ENCODE results near the gene ERBB4. TPM values are rescaled to one million over a fixed set of nuclear protein-coding genes. Genes with fewer than 3 reads are reported as not detected.

Gene ERBB4
- total RNA-seq, 1 donor from 2014 or later, result 1.2 TPM

DNA sequence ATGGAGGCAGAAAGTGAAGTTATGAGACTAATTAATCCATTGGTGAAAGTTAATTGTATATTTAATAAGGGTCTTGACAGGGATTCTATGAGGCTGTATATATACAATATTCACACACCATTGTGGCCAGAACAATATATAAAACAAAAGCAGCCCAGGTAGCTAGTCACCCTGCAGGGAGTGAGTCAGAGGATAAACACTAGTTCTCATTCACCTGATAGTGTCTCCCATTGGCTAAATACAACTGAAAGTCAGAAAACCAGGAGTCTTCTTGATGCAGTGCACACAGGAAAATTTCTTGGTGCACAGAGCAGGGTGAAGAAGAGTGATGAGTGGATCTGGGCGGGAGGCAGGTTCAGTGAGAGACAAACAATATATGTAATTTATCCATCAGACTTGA, 465.2 kb downstream of the ERBB4 start:
- H3K9me3 Mint-ChIP-seq (ENCODE audit: unreplicated experiment), result no peaks in the 10 kb centered on the region
- Histone ChIP-seq H3K36me3 (ENCODE audit: insufficient read depth, low read length) (no peaks in the 10 kb centered on the region), H4K20me1 (ENCODE audit: insufficient read depth, low read length) (no peaks in the 10 kb centered on the region), H3K4me2 (ENCODE audit: low read length) (no peak overlapping the region), H3K27ac (ENCODE audit: low read depth, low read length) (no peak overlapping the region), H2AFZ (ENCODE audit: low read depth, low read length) (no peak overlapping the region), H3K27me3 (ENCODE audit: insufficient read depth, low read length) (no peaks in the 10 kb centered on the region), H3K4me3 (ENCODE audit: insufficient read depth, low read depth, low read length) (no peak overlapping the region), H3K9ac (ENCODE audit: low read length) (no peak overlapping the region), H3K4me1 (ENCODE audit: insufficient read depth, low read length) (no peaks in the 10 kb centered on the region), H3K9me3 (ENCODE audit: insufficient read depth, low read depth, low read length) (no peaks in the 10 kb centered on the region), H3K79me2 (ENCODE audit: insufficient read depth, low read length) (no peaks in the 10 kb centered on the region)
- TF ChIP-seq EZH2 (IDR thresholded peaks at IDR 0.05; ENCODE audit: insufficient read depth, low read length) (no peak), CTCF (IDR thresholded peaks at IDR 0.05; ENCODE audit: insufficient read depth, low read depth, low read length) (no peak)
- H3K27ac Mint-ChIP-seq (ENCODE audit: unreplicated experiment), result no peak overlapping the region
- no peaks in the 10 kb centered on the region for H3K36me3 Mint-ChIP-seq (ENCODE audit: low read depth, unreplicated experiment)
- no peak overlapping the region for H3K4me3 Mint-ChIP-seq (ENCODE audit: unreplicated experiment)
- H3K27me3 Mint-ChIP-seq (ENCODE audit: low read depth, unreplicated experiment), result no peaks in the 10 kb centered on the region
- DNase-seq (ENCODE audit: low read depth), result no peak
- FAIRE-seq, result no peak
- H3K4me1 Mint-ChIP-seq (ENCODE audit: low read depth, unreplicated experiment), result peaks cover 6% of the 10 kb centered on the region

DNA sequence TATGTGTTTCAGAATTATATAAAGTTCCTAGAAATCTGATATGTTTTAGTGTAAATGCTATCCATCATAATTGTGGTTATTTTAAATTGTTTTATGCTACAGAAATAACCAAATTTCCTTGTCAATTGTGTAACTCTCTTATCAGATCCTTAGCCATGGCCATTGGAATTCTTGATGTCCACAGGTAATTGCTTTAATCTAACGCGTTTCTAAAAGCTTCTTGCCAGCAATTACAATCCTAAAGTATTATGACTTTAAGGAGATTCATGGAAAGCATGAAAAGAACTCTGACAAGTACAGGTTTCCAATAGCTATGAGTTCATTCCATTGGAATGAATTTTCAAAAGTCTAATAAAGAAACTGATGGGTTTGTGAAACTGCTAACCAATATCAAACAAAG, 472.1 kb downstream of the ERBB4 start:
- H3K9me3 ChIP-seq (ENCODE audit: insufficient read depth, low read depth, low read length), result no peaks in the 10 kb centered on the region
- H2AFZ ChIP-seq (ENCODE audit: low read depth, low read length), result no peak overlapping the region
- no peak overlapping the region for H3K4me2 ChIP-seq (ENCODE audit: low read length)
- no peaks in the 10 kb centered on the region for H3K4me1 ChIP-seq (ENCODE audit: insufficient read depth, low read length)
- no peak overlapping the region for H3K4me3 ChIP-seq (ENCODE audit: insufficient read depth, low read depth, low read length)
- DNase-seq (ENCODE audit: low read depth), result peak; percentile 10
- H3K27ac ChIP-seq (ENCODE audit: low read depth, low read length), result no peak overlapping the region
- H3K4me1 Mint-ChIP-seq (ENCODE audit: low read depth, unreplicated experiment), result peaks cover 12% of the 10 kb centered on the region
- no peaks in the 10 kb centered on the region for H3K9me3 Mint-ChIP-seq (ENCODE audit: unreplicated experiment)
- no peaks in the 10 kb centered on the region for H3K79me2 ChIP-seq (ENCODE audit: insufficient read depth, low read length)
- no peaks in the 10 kb centered on the region for H3K27me3 Mint-ChIP-seq (ENCODE audit: low read depth, unreplicated experiment)
- TF ChIP-seq EZH2 (IDR thresholded peaks at IDR 0.05; ENCODE audit: insufficient read depth, low read length) (no peak), CTCF (IDR thresholded peaks at IDR 0.05; ENCODE audit: insufficient read depth, low read depth, low read length) (no peak)
- FAIRE-seq, result no peak
- no peak overlapping the region for H3K27ac Mint-ChIP-seq (ENCODE audit: unreplicated experiment)
- H3K9ac ChIP-seq (ENCODE audit: low read length), result no peak overlapping the region
- H3K4me3 Mint-ChIP-seq (ENCODE audit: unreplicated experiment), result no peak overlapping the region
- no peaks in the 10 kb centered on the region for H3K27me3 ChIP-seq (ENCODE audit: insufficient read depth, low read length)
- no peaks in the 10 kb centered on the region for H3K36me3 ChIP-seq (ENCODE audit: insufficient read depth, low read length)
- H4K20me1 ChIP-seq (ENCODE audit: insufficient read depth, low read length), result no peaks in the 10 kb centered on the region
- H3K36me3 Mint-ChIP-seq (ENCODE audit: low read depth, unreplicated experiment), result no peaks in the 10 kb centered on the region

DNA sequence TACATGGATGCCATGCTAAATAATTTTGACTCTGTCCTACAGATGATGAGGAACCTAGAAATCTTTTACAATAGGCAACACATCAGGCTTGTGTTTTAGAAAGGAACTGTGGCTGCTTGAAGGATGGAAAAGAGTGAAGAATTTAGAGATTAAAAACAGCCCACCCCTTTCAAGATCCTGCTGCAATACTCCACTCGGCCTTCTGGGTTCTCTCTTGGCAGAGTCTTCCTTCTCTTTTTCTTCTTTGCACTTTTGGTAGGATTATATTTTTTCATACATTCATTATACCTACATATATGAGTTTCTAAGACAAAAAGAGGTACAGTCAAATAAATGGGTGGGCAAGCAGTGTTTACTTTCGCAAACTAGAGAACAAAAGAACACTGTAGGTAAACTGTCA, 474.3 kb downstream of the ERBB4 start:
- no peak overlapping the region for H3K4me3 ChIP-seq (ENCODE audit: insufficient read depth, low read depth, low read length)
- Mint-ChIP-seq H3K4me1 (ENCODE audit: low read depth, unreplicated experiment) (peaks cover 12% of the 10 kb centered on the region), H3K36me3 (ENCODE audit: low read depth, unreplicated experiment) (no peaks in the 10 kb centered on the region), H3K27me3 (ENCODE audit: low read depth, unreplicated experiment) (no peaks in the 10 kb centered on the region), H3K4me3 (ENCODE audit: unreplicated experiment) (no peak overlapping the region), H3K27ac (ENCODE audit: unreplicated experiment) (no peak overlapping the region), H3K9me3 (ENCODE audit: unreplicated experiment) (peaks cover 1% of the 10 kb centered on the region)
- H2AFZ ChIP-seq (ENCODE audit: low read depth, low read length), result no peak overlapping the region
- H3K9me3 ChIP-seq (ENCODE audit: insufficient read depth, low read depth, low read length), result no peaks in the 10 kb centered on the region
- no peaks in the 10 kb centered on the region for H3K4me1 ChIP-seq (ENCODE audit: insufficient read depth, low read length)
- H3K27me3 ChIP-seq (ENCODE audit: insufficient read depth, low read length), result no peaks in the 10 kb centered on the region
- no peaks in the 10 kb centered on the region for H4K20me1 ChIP-seq (ENCODE audit: insufficient read depth, low read length)
- no peaks in the 10 kb centered on the region for H3K36me3 ChIP-seq (ENCODE audit: insufficient read depth, low read length)
- DNase-seq (ENCODE audit: low read depth), result no peak
- TF ChIP-seq EZH2 (IDR thresholded peaks at IDR 0.05; ENCODE audit: insufficient read depth, low read length) (no peak), CTCF (IDR thresholded peaks at IDR 0.05; ENCODE audit: insufficient read depth, low read depth, low read length) (no peak)
- H3K9ac ChIP-seq (ENCODE audit: low read length), result no peak overlapping the region
- no peak overlapping the region for H3K4me2 ChIP-seq (ENCODE audit: low read length)
- H3K27ac ChIP-seq (ENCODE audit: low read depth, low read length), result no peak overlapping the region
- no peaks in the 10 kb centered on the region for H3K79me2 ChIP-seq (ENCODE audit: insufficient read depth, low read length)
- no peak for FAIRE-seq

All from astrocyte (in vitro differentiated cells and primary cell).